ENCODE results near the gene BNIP3. TPM values are rescaled to one million over a fixed set of nuclear protein-coding genes. Genes with fewer than 3 reads are reported as not detected.

The BNIP3 gene
- total RNA-seq, 1 experiment from 2014 or later: 24.9 TPM

GRCh38 chr10:132019366-132019765 lies 37.6 kb upstream of the BNIP3 start:
- POLR2A ChIA-PET (ENCODE audit: low non-redundant PET): no interaction called here
- Histone ChIP-seq H3K36me3 (ENCODE audit: insufficient read depth, low read length, poor library complexity, severe bottlenecking) (no peaks in the 10 kb centered on the region), H3K4me3 (ENCODE audit: low read depth, low read length, poor library complexity, severe bottlenecking) (no peak overlapping the region), H3K27ac (ENCODE audit: low read depth, low read length, poor library complexity, severe bottlenecking) (no peak overlapping the region), H3K27me3 (replicated peaks; ENCODE audit: insufficient read depth, low read depth, low read length, poor library complexity) (peaks cover 12% of the 10 kb centered on the region), H3K4me1 (ENCODE audit: insufficient read depth, low read length, poor library complexity, severe bottlenecking) (no peaks in the 10 kb centered on the region), H3K9me3 (ENCODE audit: low read depth, low read length, poor library complexity, severe bottlenecking) (no peaks in the 10 kb centered on the region)
- TF ChIP-seq CTCF (conservative IDR thresholded peaks at IDR 0.05; ENCODE audit: low read depth, low read length) (no peak), EZH2 (IDR thresholded peaks at IDR 0.05; ENCODE audit: borderline replicate concordance, low read depth, low read length, poor library complexity, severe bottlenecking) (no peak)
- CTCF ChIA-PET: no interaction called here
- no TSS peak for BruUV-seq (replicated peaks)
- DNase-seq (ENCODE audit: low spot score): no peak
- intact Hi-C loops (cut with micrococcal nuclease; ENCODE audit: unreplicated experiment): no loop called here

- no peak for TF ChIP-seq EZH2 (IDR thresholded peaks at IDR 0.05; ENCODE audit: borderline replicate concordance, low read depth, low read length, poor library complexity, severe bottlenecking)
- ChIA-PET POLR2A (ENCODE audit: low non-redundant PET) (no interaction called here), CTCF (no interaction called here)
- peaks cover 3% of the 10 kb centered on the region for H3K27me3 ChIP-seq (replicated peaks; ENCODE audit: insufficient read depth, low read depth, low read length, poor library complexity)
- no peaks in the 10 kb centered on the region for H3K9me3 ChIP-seq (ENCODE audit: low read depth, low read length, poor library complexity, severe bottlenecking)
- no peak overlapping the region for H3K4me3 ChIP-seq (ENCODE audit: low read depth, low read length, poor library complexity, severe bottlenecking)
- intact Hi-C loops (cut with micrococcal nuclease; ENCODE audit: unreplicated experiment): no loop called here
- H3K36me3 ChIP-seq (ENCODE audit: insufficient read depth, low read length, poor library complexity, severe bottlenecking): no peaks in the 10 kb centered on the region
- H3K4me1 ChIP-seq (ENCODE audit: insufficient read depth, low read length, poor library complexity, severe bottlenecking): no peaks in the 10 kb centered on the region
- no peak overlapping the region for H3K27ac ChIP-seq (ENCODE audit: low read depth, low read length, poor library complexity, severe bottlenecking)
- BruUV-seq (replicated peaks): no TSS peak
- no peak for DNase-seq (ENCODE audit: low spot score)
Measured at GRCh38 chr10:132018446-132018845, 36.7 kb upstream of the BNIP3 start.

GRCh38 chr10:132016514-132016913 lies 34.8 kb upstream of the BNIP3 start:
- Histone ChIP-seq H3K4me3 (ENCODE audit: low read depth, low read length, poor library complexity, severe bottlenecking) (no peak overlapping the region), H3K9me3 (ENCODE audit: low read depth, low read length, poor library complexity, severe bottlenecking) (no peaks in the 10 kb centered on the region), H3K27ac (ENCODE audit: low read depth, low read length, poor library complexity, severe bottlenecking) (no peak overlapping the region), H3K4me1 (ENCODE audit: insufficient read depth, low read length, poor library complexity, severe bottlenecking) (no peaks in the 10 kb centered on the region), H3K27me3 (replicated peaks; ENCODE audit: insufficient read depth, low read depth, low read length, poor library complexity) (no peaks in the 10 kb centered on the region), H3K36me3 (ENCODE audit: insufficient read depth, low read length, poor library complexity, severe bottlenecking) (no peaks in the 10 kb centered on the region)
- intact Hi-C loops (cut with micrococcal nuclease; ENCODE audit: unreplicated experiment): no loop called here
- POLR2A ChIA-PET (ENCODE audit: low non-redundant PET): no interaction called here
- no peak for DNase-seq (ENCODE audit: low spot score)
- CTCF ChIA-PET: no interaction called here
- TF ChIP-seq EZH2 (IDR thresholded peaks at IDR 0.05; ENCODE audit: borderline replicate concordance, low read depth, low read length, poor library complexity, severe bottlenecking): no peak
- TF ChIP-seq CTCF (conservative IDR thresholded peaks at IDR 0.05; ENCODE audit: low read depth, low read length): no peak
- BruUV-seq (replicated peaks): no TSS peak

- Histone ChIP-seq H3K4me3 (ENCODE audit: low read depth, low read length, poor library complexity, severe bottlenecking) (no peak overlapping the region), H3K36me3 (ENCODE audit: insufficient read depth, low read length, poor library complexity, severe bottlenecking) (no peaks in the 10 kb centered on the region), H3K9me3 (ENCODE audit: low read depth, low read length, poor library complexity, severe bottlenecking) (no peaks in the 10 kb centered on the region), H3K27me3 (replicated peaks; ENCODE audit: insufficient read depth, low read depth, low read length, poor library complexity) (no peaks in the 10 kb centered on the region), H3K4me1 (ENCODE audit: insufficient read depth, low read length, poor library complexity, severe bottlenecking) (no peaks in the 10 kb centered on the region), H3K27ac (ENCODE audit: low read depth, low read length, poor library complexity, severe bottlenecking) (no peak overlapping the region)
- ChIA-PET CTCF (no interaction called here), POLR2A (ENCODE audit: low non-redundant PET) (no interaction called here)
- no peak for TF ChIP-seq CTCF (conservative IDR thresholded peaks at IDR 0.05; ENCODE audit: low read depth, low read length)
- no peak for TF ChIP-seq EZH2 (IDR thresholded peaks at IDR 0.05; ENCODE audit: borderline replicate concordance, low read depth, low read length, poor library complexity, severe bottlenecking)
- DNase-seq (ENCODE audit: low spot score): no peak
- BruUV-seq (replicated peaks): no TSS peak
- intact Hi-C loops (cut with micrococcal nuclease; ENCODE audit: unreplicated experiment): no loop called here
Measured at GRCh38 chr10:132011445-132011844, 29.7 kb upstream of the BNIP3 start.

Measured in A673 (cell line).